Right ventricle myocardium superior (tissue), 1 donor: ENCODE results near the gene PIGW. TPM values are rescaled to one million over a fixed set of nuclear protein-coding genes. Genes with fewer than 3 reads are reported as not detected.
"Not testable (repeated sequence)": the region's sequence is repeated elsewhere in the genome, so short reads cannot be mapped to it uniquely, and the experiment has no call there.

ENCODE experiments used
- ATAC-seq: fragments of 200-7000 bp; cut with Tn5 transposase; one replicate; pipeline ENCODE4 v1.9.1; 2020; ENCODE audit warnings: mild to moderate bottlenecking; ENCODE audit not compliant: poor library complexity
- DNase-seq: peaks from one replicate; pipeline ENCODE4 v3.0.0-alpha.2; 2020
- intact Hi-C: fragments of 100-400 bp; cut with DNase I; formaldehyde crosslinking; loops from one replicate; pipeline ENCODE4 v1.11.2; 2022
- total RNA-seq: library from RNA; stranded (reverse); fragmentation: NEBNext Ultra II Directional; extraction: Animal tissue kit (Norgen Biotek cat#: 25700); gene quantifications from one replicate; pipeline ENCODE4 v1.2.1, GENCODE V29; 2021
- donor health status: DM: no; HTN: yes; CAD: no; lungs with severe emphysema.

The PIGW gene
- total RNA-seq, 1 donor from 2014 or later: 3.6 TPM

DNA sequence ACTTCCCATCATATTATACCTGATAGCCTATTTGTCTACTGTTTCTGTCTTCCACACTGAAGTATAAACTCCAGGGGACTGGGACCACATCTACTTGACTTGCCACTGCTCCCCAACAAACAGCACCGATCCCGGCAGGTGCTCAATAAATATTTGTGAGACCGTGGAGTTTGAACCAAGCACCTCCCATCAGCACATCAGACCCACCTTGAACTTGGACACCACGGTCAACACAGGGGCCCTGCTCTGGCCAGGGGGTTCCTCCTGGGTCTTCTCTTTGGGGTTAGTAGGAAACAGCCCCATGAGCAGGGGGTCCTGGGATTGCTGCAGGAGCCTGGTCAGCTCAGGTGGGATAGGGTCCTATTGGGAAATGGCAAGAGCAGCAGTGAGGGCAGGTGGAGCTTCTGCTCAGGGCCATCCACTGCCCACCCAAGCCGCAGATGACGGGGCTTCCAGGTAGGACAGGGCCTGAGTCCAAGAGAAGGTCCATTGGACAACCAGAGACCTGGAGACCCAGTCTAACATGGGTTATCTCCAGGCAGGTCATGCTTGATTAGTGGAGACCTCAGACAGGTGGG is 28.4 kb upstream of the PIGW start:
- ATAC-seq (no peak), DNase-seq (no peak)
- intact Hi-C loops: no loop called here

- intact Hi-C loops: no loop called here
- ATAC-seq (no peak), DNase-seq (no peak)
Measured at GRCh38 chr17:36506831-36507230, 28.0 kb upstream of the PIGW start.

GRCh38 chr17:36507266-36507665 is 27.5 kb upstream of the PIGW start:
- intact Hi-C loops: no loop called here
- ATAC-seq (no peak), DNase-seq (no peak)

- intact Hi-C loops, ATAC-seq, DNase-seq: not testable (repeated sequence)
Measured at GRCh38 chr17:36508439-36508838, 26.3 kb upstream of the PIGW start.

GRCh38 chr17:36509272-36509985 is 25.4 kb upstream of the PIGW start:
- no peak for DNase-seq
- intact Hi-C loops: no loop called here
- ATAC-seq: no peak

- no peak for DNase-seq
- intact Hi-C loops: no loop called here
- ATAC-seq: no peak
Measured at GRCh38 chr17:36510636-36511035, 24.2 kb upstream of the PIGW start.

- intact Hi-C loops: no loop called here
- no peak for ATAC-seq
- no peak for DNase-seq
Measured at GRCh38 chr17:36511216-36511615, 23.6 kb upstream of the PIGW start.

DNA sequence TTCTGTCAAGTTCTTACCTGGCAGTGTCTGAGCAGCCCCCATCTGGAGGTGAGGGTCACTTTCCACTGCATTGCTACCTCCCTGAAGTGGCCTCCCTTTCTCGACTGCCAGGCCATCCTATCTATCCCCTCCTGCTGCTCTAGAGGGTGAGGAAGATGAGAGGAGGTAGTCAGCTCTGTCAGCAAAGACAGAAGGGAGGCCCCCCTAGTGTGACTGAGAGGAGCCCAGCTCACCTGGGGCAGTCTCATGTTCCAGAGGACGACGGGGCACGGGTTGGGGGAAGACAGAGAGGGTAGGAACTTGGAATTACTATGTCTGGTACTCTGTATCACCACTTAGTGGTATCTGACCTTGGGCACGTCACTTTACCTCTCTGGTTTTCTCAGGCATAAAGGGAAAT is 22.1 kb upstream of the PIGW start:
- intact Hi-C loops: no loop called here
- DNase-seq: no peak

DNA sequence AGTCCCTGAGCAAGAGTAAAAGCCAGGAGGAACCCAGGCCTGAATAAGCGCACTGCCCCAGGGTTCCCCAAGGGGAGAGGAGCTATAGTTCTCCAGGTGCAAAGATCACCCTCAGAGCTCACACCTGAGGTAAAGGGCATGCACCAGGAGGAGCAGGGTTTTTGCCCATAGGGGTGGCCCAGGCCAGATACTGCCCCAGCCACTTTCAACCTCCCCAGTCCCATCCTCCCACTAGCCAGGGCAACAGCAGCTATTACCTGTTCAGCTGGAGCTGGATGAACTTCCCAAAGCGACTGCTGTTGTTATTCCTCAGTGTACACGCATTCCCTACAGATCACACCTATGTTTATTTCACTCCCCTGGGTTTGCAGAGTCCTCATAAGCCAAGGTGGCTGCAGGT is 19.9 kb upstream of the PIGW start:
- intact Hi-C loops: no loop called here
- DNase-seq (no peak), ATAC-seq (no peak)

More for the DNA sequence above, 22.1 kb upstream of the PIGW start:
- no peak for ATAC-seq

DNA sequence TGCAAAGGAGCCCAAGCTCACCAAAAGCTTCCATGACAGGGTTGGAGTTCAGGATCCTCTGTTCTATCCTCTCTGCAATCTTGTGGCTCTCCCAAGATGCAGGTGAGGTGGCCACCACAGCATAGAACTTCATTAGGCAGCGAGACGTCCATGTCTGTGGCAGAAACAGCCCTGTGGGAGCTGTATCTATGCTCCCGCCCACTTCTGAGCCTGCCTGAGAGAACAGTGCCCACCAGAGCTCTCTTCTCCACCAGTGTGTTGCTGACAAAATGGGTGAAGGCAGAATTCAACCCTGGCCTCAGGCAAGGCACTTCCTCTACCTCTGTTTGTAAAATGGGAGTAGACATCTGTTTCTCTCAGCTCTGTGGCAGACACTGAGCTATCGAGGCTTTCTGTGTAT is 18.9 kb upstream of the PIGW start:
- ATAC-seq: no peak
- DNase-seq: no peak
- intact Hi-C loops: no loop called here

GRCh38 chr17:36523113-36523512 is 11.7 kb upstream of the PIGW start:
- intact Hi-C loops: no loop called here

DNA sequence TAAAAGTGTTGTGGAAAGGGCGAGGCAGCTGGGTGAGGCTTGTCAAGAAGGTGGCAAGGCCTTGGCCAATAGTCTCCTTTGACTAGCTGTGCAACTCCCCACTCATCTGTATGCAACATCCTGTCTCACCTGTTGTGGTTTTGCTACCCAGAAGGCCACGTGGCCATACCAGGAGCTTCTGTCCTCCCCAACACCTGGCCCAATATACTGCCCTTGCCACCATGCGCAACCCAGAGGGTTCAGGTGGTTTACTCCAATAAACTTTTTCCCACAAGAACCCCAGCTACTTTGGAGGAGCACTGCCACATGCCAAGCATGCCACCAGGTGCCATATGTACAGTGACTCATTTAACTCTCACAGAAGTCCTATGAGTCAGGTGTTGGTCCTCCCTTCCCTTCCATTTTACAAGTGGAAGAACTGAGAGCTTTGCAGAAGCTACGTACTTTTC is 10.3 kb upstream of the PIGW start:
- DNase-seq (no peak), ATAC-seq (no peak)
- intact Hi-C loops: no loop called here

More at GRCh38 chr17:36523113-36523512, 11.7 kb upstream of the PIGW start:
- ATAC-seq (no peak), DNase-seq (no peak)

DNA sequence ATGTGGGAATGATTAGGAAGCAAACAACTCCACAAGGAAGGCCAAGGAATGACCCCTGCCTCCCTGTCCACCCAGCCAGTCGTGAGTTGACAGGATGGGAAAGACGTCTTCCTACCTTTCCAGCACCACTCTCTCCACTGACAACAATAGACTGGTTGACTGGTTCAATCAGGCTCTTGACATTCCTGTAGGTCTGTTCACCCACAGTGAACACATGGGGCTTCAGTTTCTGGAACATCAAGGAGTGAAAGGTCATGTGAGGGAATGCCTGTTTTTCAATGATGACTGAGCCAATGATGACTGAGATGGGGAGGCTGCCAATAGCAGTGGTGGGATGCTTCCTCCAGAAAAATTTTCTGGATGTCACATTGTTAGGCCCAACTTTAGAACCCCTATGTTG is 9.7 kb upstream of the PIGW start:
- ATAC-seq (no peak), DNase-seq (no peak)
- intact Hi-C loops: no loop called here

- no peak for DNase-seq
- ATAC-seq: no peak
Measured at GRCh38 chr17:36525888-36526287, 8.9 kb upstream of the PIGW start.

GRCh38 chr17:36527621-36528250 is 7.1 kb upstream of the PIGW start:
- intact Hi-C loops: no loop called here
- ATAC-seq (no peak), DNase-seq (no peak)

More at GRCh38 chr17:36525888-36526287, 8.9 kb upstream of the PIGW start:
- intact Hi-C loops: no loop called here

DNA sequence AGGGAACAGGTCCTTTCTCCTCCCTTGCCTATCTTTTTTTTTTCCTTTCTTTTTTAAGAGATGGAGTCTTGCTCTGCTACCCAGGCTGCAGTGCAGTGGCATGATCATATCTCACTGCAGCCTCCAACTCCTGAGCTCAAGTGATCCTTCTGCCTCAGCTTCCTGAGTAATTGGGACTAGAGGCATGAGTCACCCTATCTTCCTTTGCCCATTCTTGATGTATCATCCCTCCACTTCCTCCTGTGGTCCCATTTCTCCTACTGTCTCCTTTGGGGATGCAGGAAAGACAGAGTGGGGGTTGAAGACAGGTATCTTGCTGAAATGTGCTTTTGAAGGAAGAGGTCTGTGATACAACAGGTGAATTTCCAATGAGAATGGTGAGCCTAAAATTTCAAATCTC is 5.7 kb upstream of the PIGW start:
- intact Hi-C loops: no loop called here
- no peak for DNase-seq
- ATAC-seq: no peak

DNA sequence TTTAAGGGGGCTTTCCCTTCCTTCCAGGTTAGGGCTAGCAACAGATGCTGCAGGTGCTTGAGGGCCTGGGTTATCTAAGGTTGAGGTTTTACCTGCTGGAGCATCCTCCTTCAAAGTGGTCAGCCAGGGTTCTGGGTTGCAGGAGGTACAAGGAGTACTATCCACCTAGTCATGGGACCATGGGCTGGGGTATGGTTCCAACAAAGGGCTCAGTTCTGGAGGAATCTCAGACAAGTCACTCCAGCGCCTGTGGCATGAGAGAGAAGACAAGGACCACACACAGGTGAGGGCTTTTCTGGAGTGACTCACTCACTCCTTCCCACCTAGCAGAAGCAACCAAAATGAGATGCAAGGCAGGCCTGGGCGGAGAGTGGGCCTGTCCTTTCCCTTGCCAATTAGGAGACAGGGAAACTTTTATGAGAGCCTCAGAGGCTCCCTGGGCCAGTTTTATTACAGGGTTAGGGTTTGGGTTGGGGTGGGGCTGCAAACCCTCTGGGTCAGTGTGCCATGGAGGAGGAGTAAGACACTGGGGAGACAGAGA is 2.3 kb upstream of the PIGW start:
- intact Hi-C loops: no loop called here
- DNase-seq (no peak), ATAC-seq (no peak)

- peak; percentile 58 for ATAC-seq
- intact Hi-C loops: no loop called here
Measured at GRCh38 chr17:36533935-36534839, 600 bp upstream of the PIGW start.

DNA sequence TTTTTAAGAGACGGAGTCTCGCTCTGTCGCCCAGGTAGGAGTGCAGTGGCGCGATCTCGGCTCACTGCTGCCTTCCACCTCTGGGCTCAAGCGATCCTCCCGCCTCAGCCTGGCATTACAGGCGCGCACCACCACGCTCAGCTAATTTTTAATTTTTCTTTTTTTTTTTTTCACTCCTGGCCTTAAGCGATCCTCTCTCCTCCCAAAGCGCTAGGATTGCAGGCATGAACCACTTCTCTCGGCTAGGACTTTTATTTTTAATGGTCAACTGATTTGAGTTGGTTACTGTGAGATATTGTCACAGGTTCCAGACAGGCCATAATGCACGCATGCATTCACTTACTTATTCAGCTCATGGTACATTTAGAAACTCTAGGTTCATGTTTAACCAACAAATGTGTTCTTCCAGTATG is 888 bp downstream of the PIGW start:
- ATAC-seq (no peak), DNase-seq (no peak)
- intact Hi-C loops: no loop called here

More at GRCh38 chr17:36533935-36534839, 600 bp upstream of the PIGW start:
- peak; percentile 80 for DNase-seq
